Fibroblast of mammary gland (primary cell): ENCODE results near the gene PSME2.

Experiments used
- DNase-seq: peaks from one replicate; pipeline ENCODE4 v3.0.0-alpha.2; 2010; ENCODE audit warnings: low read depth
- H3K4me3 ChIP-seq: 2 replicates; pipeline ENCODE4 v1.5.1; 2011; ENCODE audit warnings: low read depth, mild to moderate bottlenecking, low read length, moderate library complexity; ENCODE audit not compliant: control insufficient read depth
- TF ChIP-seq, protein P1 (sequence below): conservative IDR thresholded peaks from 2 replicates; pipeline ENCODE4 v1.5.1; 2011; ENCODE audit warnings: low read depth, low read length, inconsistent platforms; ENCODE audit not compliant: control insufficient read depth, insufficient read depth

Gene PSME2, protein sequence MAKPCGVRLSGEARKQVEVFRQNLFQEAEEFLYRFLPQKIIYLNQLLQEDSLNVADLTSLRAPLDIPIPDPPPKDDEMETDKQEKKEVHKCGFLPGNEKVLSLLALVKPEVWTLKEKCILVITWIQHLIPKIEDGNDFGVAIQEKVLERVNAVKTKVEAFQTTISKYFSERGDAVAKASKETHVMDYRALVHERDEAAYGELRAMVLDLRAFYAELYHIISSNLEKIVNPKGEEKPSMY

DNA sequence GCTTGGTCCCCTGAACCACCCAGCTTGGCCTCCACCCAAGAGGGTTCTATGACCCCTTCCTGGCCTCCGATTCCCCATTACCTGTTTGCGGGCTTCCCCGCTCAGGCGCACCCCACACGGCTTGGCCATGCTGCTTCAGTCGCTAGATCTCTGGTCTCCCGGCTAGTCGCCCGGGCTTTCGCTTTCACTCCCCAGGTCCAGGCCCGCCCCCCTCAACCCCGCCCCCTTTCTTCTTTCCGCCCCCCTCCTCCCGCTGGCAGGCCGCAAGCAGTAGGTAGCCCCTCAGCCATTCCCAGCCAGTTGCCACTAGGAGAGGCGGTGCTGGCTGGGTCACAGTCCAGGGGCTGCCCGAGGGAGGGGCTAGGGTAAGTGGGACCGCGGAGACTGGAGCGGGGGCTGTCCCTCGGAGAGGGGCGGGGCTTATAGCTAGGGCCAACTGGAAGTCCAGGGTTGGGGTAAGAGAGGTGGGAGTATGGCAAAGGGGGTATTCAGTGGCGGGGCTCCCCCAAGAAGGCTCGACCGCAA, at the start of gene PSME2:
PSME2 (minus strand) TSS at position 158 of the 525 bp plus-strand sequence; CDS start at position 129, 29 bp downstream.
- TF ChIP-seq, protein P1, sequence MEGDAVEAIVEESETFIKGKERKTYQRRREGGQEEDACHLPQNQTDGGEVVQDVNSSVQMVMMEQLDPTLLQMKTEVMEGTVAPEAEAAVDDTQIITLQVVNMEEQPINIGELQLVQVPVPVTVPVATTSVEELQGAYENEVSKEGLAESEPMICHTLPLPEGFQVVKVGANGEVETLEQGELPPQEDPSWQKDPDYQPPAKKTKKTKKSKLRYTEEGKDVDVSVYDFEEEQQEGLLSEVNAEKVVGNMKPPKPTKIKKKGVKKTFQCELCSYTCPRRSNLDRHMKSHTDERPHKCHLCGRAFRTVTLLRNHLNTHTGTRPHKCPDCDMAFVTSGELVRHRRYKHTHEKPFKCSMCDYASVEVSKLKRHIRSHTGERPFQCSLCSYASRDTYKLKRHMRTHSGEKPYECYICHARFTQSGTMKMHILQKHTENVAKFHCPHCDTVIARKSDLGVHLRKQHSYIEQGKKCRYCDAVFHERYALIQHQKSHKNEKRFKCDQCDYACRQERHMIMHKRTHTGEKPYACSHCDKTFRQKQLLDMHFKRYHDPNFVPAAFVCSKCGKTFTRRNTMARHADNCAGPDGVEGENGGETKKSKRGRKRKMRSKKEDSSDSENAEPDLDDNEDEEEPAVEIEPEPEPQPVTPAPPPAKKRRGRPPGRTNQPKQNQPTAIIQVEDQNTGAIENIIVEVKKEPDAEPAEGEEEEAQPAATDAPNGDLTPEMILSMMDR = no peak
- H3K4me3 ChIP-seq = peak within 1 kb of the TSS; percentile 73
- peak; percentile 93 for DNase-seq

GRCh38 chr14:24195186-24196070, 49.0 kb upstream of the PSME2 start, which contains the start of gene TM9SF1:
TM9SF1 (minus strand) TSS chr14:24195441; CDS start chr14:24195019, 422 bp downstream.
- TF ChIP-seq, protein P1 = no peak
- peak; percentile 83 for DNase-seq
- peak within 1 kb of the TSS; percentile 69 for H3K4me3 ChIP-seq

DNA sequence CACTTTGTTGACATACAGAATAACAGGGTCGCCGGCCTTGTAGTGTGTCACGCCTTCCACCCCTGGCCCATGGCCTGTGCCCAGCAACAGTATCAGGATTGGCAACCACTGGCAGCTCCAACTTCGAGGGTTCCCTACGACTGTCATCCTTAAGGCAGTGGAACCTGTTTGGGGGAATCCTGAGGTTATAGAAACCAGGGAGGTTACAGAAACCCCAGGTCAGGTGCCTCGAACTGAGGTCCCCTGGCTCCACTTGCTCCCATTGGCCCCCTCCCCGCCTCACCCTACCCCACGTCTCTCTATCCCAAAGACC, 48.4 kb upstream of the PSME2 start:
- H3K4me3 ChIP-seq = peak overlapping the region; percentile 69
- DNase-seq = no peak
- TF ChIP-seq, protein P1 = no peak

DNA sequence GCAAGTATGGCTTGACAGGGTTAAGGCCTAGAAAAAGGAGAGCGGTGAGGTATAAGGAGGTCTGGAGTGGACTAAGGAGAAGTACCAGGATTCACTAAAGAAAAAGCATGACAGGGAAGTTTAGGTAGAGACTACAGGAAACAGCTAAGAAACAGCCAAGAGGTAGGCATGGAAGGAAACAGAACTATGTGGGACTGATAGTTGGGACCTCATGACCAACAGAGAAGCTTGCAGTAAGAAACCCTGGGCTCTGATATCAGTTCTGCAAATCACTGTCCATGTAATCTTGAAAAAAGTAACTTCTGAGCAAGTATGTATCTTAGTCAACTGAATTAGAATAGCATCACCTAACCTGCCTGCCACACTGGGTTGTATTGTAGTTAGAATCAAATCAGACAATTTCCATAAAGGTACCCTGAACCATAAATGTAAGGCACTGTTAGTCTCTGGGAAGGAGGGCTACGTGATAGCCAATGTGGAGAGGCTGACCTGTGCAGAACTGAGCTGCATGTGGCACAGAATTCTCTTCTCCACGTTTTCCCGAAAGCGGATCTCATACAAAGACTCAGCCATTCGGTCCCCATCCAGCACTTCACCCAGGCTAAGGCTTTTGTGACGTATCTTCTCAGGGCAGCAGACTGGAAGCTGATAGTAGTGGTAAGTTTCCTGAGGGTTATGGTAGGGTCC, 47.9 kb upstream of the PSME2 start:
- DNase-seq = no peak
- TF ChIP-seq, protein P1 = no peak
- peak overlapping the region; percentile 69 for H3K4me3 ChIP-seq

GRCh38 chr14:24192933-24193332, 46.5 kb upstream of the PSME2 start:
- DNase-seq = no peak
- no peak overlapping the region for H3K4me3 ChIP-seq
- TF ChIP-seq, protein P1 = no peak

GRCh38 chr14:24190416-24190815, 44.0 kb upstream of the PSME2 start:
- DNase-seq = no peak
- H3K4me3 ChIP-seq = no peak overlapping the region
- TF ChIP-seq, protein P1 = no peak
